Measurements from ENCODE around the gene ELMOD1.

DNA sequence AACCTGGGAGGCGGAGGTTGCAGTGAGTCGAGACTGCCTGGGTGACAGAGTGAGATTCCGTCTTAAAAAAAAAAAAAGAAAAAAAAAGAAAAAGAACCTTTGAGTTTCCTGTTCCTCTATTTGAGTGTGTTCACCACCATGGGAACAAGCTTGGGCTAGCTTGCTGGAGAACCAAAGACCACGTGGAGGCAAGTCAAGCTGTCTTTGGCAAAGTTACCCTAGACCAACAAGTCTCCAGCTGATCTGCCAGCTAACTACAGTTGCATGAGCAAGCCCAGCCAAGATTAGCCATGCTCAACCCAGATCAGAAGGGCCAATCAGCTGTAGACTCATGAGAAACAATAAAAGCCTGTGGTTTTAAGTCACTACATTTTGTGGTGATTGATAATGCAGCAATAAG, 91.2 kb downstream of the ELMOD1 start:
- TF ChIP-seq POLR2AphosphoS5 (IDR thresholded peaks at IDR 0.05) = no peak
- no peak for TF ChIP-seq EP300 (IDR thresholded peaks at IDR 0.05)
- TF ChIP-seq CTCF (IDR thresholded peaks at IDR 0.05) = no peak
